Measurements from ENCODE around the gene GALNTL6.
"Not testable (repeated sequence)": the region's sequence is repeated elsewhere in the genome, so short reads cannot be mapped to it uniquely, and the experiment has no call there.

DNA sequence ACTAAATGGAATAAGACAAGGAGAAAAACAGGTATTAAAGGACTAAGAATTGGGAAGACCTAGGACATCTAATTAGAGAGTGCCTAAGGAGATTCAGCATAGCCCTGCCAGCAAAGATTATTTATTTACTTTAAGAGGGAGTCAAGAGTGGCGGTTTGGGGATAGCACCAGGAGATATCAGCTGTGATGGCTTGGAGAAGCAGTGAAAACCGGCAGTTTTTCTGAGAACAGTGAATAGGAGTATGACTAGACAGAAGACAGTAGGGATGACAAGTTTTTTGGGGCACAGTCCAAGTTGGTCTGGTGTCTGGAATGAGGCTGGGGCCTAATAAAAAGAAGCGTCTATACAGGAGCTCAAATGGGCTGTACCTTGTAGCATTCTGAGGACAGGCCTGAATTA is 1143.1 kb downstream of the GALNTL6 start:
- TF ChIP-seq, protein P1, sequence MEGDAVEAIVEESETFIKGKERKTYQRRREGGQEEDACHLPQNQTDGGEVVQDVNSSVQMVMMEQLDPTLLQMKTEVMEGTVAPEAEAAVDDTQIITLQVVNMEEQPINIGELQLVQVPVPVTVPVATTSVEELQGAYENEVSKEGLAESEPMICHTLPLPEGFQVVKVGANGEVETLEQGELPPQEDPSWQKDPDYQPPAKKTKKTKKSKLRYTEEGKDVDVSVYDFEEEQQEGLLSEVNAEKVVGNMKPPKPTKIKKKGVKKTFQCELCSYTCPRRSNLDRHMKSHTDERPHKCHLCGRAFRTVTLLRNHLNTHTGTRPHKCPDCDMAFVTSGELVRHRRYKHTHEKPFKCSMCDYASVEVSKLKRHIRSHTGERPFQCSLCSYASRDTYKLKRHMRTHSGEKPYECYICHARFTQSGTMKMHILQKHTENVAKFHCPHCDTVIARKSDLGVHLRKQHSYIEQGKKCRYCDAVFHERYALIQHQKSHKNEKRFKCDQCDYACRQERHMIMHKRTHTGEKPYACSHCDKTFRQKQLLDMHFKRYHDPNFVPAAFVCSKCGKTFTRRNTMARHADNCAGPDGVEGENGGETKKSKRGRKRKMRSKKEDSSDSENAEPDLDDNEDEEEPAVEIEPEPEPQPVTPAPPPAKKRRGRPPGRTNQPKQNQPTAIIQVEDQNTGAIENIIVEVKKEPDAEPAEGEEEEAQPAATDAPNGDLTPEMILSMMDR (optimal IDR thresholded peaks at IDR 0.05 in 1 of 3, IDR thresholded peaks at IDR 0.05 in 1 of 3, conservative IDR thresholded peaks at IDR 0.05 in 1 of 3; ENCODE audit: extremely low read depth in 1 of 3, insufficient read depth in 2 of 3, low read length in 3 of 3) = not testable (repeated sequence)
- TF ChIP-seq EZH2 (IDR thresholded peaks at IDR 0.05; ENCODE audit: low read length) = not testable (repeated sequence)

All from keratinocyte (primary cell).